Measurements from ENCODE around the gene SPAG17.

SPAG17 gene

GRCh38 chr1:118159569-118159968 is 25.5 kb downstream of the SPAG17 start:
- no peak for DNase-seq

- no peak for DNase-seq
These were observed 26.1 kb downstream of the SPAG17 start for GRCh38 chr1:118158924-118159323.

GRCh38 chr1:118157506-118157905 is 27.5 kb downstream of the SPAG17 start:
- no peak for DNase-seq

GRCh38 chr1:118155106-118155505 is 29.9 kb downstream of the SPAG17 start:
- no peak for DNase-seq

GRCh38 chr1:118154220-118154619 is 30.8 kb downstream of the SPAG17 start:
- DNase-seq: no peak

GRCh38 chr1:118151312-118151937 is 33.6 kb downstream of the SPAG17 start:
- no peak for DNase-seq

GRCh38 chr1:118149799-118150198 is 35.2 kb downstream of the SPAG17 start:
- DNase-seq: no peak

- DNase-seq: no peak
These were observed 37.0 kb downstream of the SPAG17 start for GRCh38 chr1:118148034-118148433.

- no peak for DNase-seq
These were observed 37.5 kb downstream of the SPAG17 start for GRCh38 chr1:118147522-118147921.

GRCh38 chr1:118145721-118146120 is 39.3 kb downstream of the SPAG17 start:
- DNase-seq: no peak

- DNase-seq: no peak
These were observed 40.3 kb downstream of the SPAG17 start for GRCh38 chr1:118144684-118145083.

- no peak for DNase-seq
These were observed 41.2 kb downstream of the SPAG17 start for GRCh38 chr1:118143831-118144230.

- DNase-seq: no peak
These were observed 41.9 kb downstream of the SPAG17 start for GRCh38 chr1:118143121-118143520.

GRCh38 chr1:118142546-118142945 is 42.5 kb downstream of the SPAG17 start:
- no peak for DNase-seq

- DNase-seq: no peak
These were observed 47.1 kb downstream of the SPAG17 start for GRCh38 chr1:118137900-118138299.

GRCh38 chr1:118136187-118136941 is 48.7 kb downstream of the SPAG17 start:
- DNase-seq: no peak

GRCh38 chr1:118132000-118132399 is 53.0 kb downstream of the SPAG17 start:
- DNase-seq: no peak

GRCh38 chr1:118128761-118129160 is 56.3 kb downstream of the SPAG17 start:
- DNase-seq: no peak

GRCh38 chr1:118124064-118124463 is 61.0 kb downstream of the SPAG17 start:
- no peak for DNase-seq

GRCh38 chr1:118123116-118123839 is 61.8 kb downstream of the SPAG17 start:
- no peak for DNase-seq

GRCh38 chr1:118122234-118123004 is 62.6 kb downstream of the SPAG17 start:
- no peak for DNase-seq

GRCh38 chr1:118118873-118119463 is 66.1 kb downstream of the SPAG17 start:
- DNase-seq: no peak

- DNase-seq: no peak
These were observed 66.6 kb downstream of the SPAG17 start for GRCh38 chr1:118118469-118118868.
